Cortex of kidney (tissue), 1 donor: ENCODE results near the gene ETFDH.
"Not testable (repeated sequence)": the region's sequence is repeated elsewhere in the genome, so short reads cannot be mapped to it uniquely, and the experiment has no call there.

Source experiments
- DNase-seq: peaks from one replicate; lab custom pipeline; 2025; lab: John Stamatoyannopoulos, UW

ETFDH gene

GRCh38 chr4:158754385-158755180 lies 82.5 kb downstream of the ETFDH start:
- DNase-seq = no peak

- DNase-seq = not testable (repeated sequence)
Measured at GRCh38 chr4:158755819-158756218, 83.7 kb downstream of the ETFDH start.

GRCh38 chr4:158756588-158756987 lies 84.5 kb downstream of the ETFDH start:
- DNase-seq = no peak

- no peak for DNase-seq
Measured at GRCh38 chr4:158758142-158758541, 86.0 kb downstream of the ETFDH start.

- no peak for DNase-seq
Measured at GRCh38 chr4:158758703-158759102, 86.6 kb downstream of the ETFDH start.
